Measurements from ENCODE around the gene IGFL1.

DNA sequence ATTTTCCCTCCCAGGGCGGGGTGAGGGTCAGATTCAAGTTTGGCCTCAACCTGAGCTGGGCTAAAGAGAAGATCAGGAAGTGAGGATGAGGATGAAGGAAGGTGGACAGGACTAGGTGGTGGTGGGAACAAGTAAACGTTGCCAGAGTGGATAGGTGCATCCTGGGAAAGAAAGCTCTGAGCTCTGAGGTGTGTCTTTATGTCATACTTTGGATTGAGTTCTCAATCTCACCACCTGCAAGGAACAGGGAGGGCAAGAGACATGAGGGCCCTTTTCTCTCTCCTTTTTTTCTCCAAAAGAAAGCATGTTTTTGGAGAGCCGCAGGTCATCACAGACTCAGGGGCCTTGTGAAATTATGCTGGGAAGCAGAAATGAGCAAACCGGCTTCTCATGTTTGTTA is 38.2 kb upstream of the IGFL1 start:
- TF ChIP-seq CTCF (IDR thresholded peaks at IDR 0.05): no peak
- TF ChIP-seq EZH2 (IDR thresholded peaks at IDR 0.05; ENCODE audit: borderline replicate concordance, insufficient read depth, low read depth, low read length, poor library complexity, severe bottlenecking): no peak

All from B cell (primary cell).